CD14-positive monocyte (primary cell): ENCODE data around the gene SETD1A. TPM values are rescaled to one million over a fixed set of nuclear protein-coding genes. Genes with fewer than 3 reads are reported as not detected.

Experiments
- DNase-seq, 3 donors: peaks; one replicate each; pipeline ENCODE4 v3.0.0-alpha.2; 2011 to 2022
- H2AFZ ChIP-seq: 2 replicates; pipeline ENCODE4 v1.6.0; 2012; ENCODE audit warnings: mild to moderate bottlenecking, low read depth, low read length, inconsistent platforms; ENCODE audit not compliant: insufficient read depth, poor library complexity, severe bottlenecking
- H3K27ac ChIP-seq, 2 donors: 1 replicate in 1 of 2; 2 replicates in 1 of 2; pipeline ENCODE4 v1.5.1; 2012 to 2013; ENCODE audit warnings: low read length in 2 of 2, control low read depth in 1 of 2, inconsistent platforms in 1 of 2, low read depth in 1 of 2, mild to moderate bottlenecking in 1 of 2
- H3K27me3 ChIP-seq, 2 donors: one replicate each; pipeline versions ENCODE4 v1.6.0 to v1.6.1; 2011 to 2013; ENCODE audit warnings: low read length in 2 of 2; ENCODE audit not compliant: control insufficient read depth in 2 of 2, insufficient read depth in 2 of 2
- H3K36me3 ChIP-seq, 2 donors: replicated peaks in 1 of 2; 1 replicate in 1 of 2; 2 replicates in 1 of 2; pipeline versions ENCODE4 v1.5.1 to v1.6.1; 2012 to 2013; ENCODE audit warnings: low read length in 2 of 2, control low read depth in 1 of 2, inconsistent platforms in 1 of 2, mild to moderate bottlenecking in 1 of 2; ENCODE audit not compliant: insufficient read depth in 2 of 2, control insufficient read depth in 1 of 2
- H3K4me1 ChIP-seq, 2 donors: 1 replicate in 1 of 2; 2 replicates in 1 of 2; pipeline versions ENCODE4 v1.5.1 to v1.6.1; 2012 to 2013; ENCODE audit warnings: low read length in 2 of 2, control low read depth in 1 of 2, inconsistent platforms in 1 of 2, mild to moderate bottlenecking in 1 of 2, moderate library complexity in 1 of 2; ENCODE audit not compliant: insufficient read depth in 2 of 2, control insufficient read depth in 1 of 2
- H3K4me2 ChIP-seq: replicated peaks from 2 replicates; pipeline ENCODE3; 2012; ENCODE audit warnings: low read length, moderate library complexity, mild to moderate bottlenecking; ENCODE audit not compliant: poor library complexity, severe bottlenecking; ENCODE audit errors: extremely low read depth
- H3K4me3 ChIP-seq, 3 experiments: fragments of 200-600 bp in 1 of 3; sonication (generic) in 1 of 3; replicated peaks in 1 of 3; 1 replicate in 2 of 3; 2 replicates in 1 of 3; pipeline ENCODE4 v1.5.1; 2011 to 2013; ENCODE audit warnings: low read length in 3 of 3, mild to moderate bottlenecking in 3 of 3, control low read depth in 2 of 3, low read depth in 2 of 3, inconsistent platforms in 1 of 3, moderate library complexity in 1 of 3
- H3K79me2 ChIP-seq: 2 replicates; pipeline ENCODE4 v1.6.0; 2012; ENCODE audit warnings: mild to moderate bottlenecking, control low read depth, inconsistent platforms, low read length, moderate library complexity; ENCODE audit not compliant: insufficient read depth
- H3K9ac ChIP-seq: 2 replicates; pipeline ENCODE4 v1.6.0; 2017; ENCODE audit warnings: low read length, mild to moderate bottlenecking; ENCODE audit not compliant: insufficient read depth, poor library complexity, severe bottlenecking
- H3K9me3 ChIP-seq, 2 donors: replicated peaks in 1 of 2; 1 replicate in 1 of 2; 2 replicates in 1 of 2; pipeline versions ENCODE4 v1.5.1 to v1.6.1; 2012 to 2013; ENCODE audit warnings: low read length in 2 of 2, control low read depth in 1 of 2; ENCODE audit not compliant: control insufficient read depth in 1 of 2, insufficient read depth in 1 of 2
- H4K20me1 ChIP-seq: 2 replicates; pipeline ENCODE4 v1.6.0; 2012; ENCODE audit warnings: mild to moderate bottlenecking, low read length, control low read depth, moderate library complexity; ENCODE audit not compliant: insufficient read depth
- H3K27ac Mint-ChIP-seq, 7 donors: one replicate each; pipeline ENCODE4 v1.8.0; 2020; ENCODE audit warnings: mild to moderate bottlenecking in 7 of 7, mixed read lengths in 7 of 7, moderate library complexity in 6 of 7, inconsistent platforms in 2 of 7
- H3K27me3 Mint-ChIP-seq, 3 donors: one replicate each; pipeline ENCODE4 v1.8.0; 2021 to 2022; ENCODE audit warnings: low read depth in 3 of 3, mild to moderate bottlenecking in 3 of 3, mixed read lengths in 3 of 3, moderate library complexity in 3 of 3, inconsistent platforms in 1 of 3
- H3K36me3 Mint-ChIP-seq, 2 donors: one replicate each; pipeline ENCODE4 v1.8.0; 2020; ENCODE audit warnings: mixed read lengths in 2 of 2, inconsistent platforms in 1 of 2, mild to moderate bottlenecking in 1 of 2
- H3K4me1 Mint-ChIP-seq: one replicate; pipeline ENCODE4 v1.8.0; 2020; ENCODE audit warnings: mild to moderate bottlenecking, mixed read lengths
- H3K4me3 Mint-ChIP-seq, 2 donors: one replicate each; pipeline ENCODE4 v1.8.0; 2020; ENCODE audit warnings: mild to moderate bottlenecking in 2 of 2, mixed read lengths in 2 of 2, moderate library complexity in 1 of 2
- H3K9me3 Mint-ChIP-seq, 7 donors: one replicate each; pipeline ENCODE4 v1.8.0; 2020 to 2022; ENCODE audit warnings: mixed read lengths in 7 of 7, mild to moderate bottlenecking in 6 of 7, moderate library complexity in 6 of 7, inconsistent platforms in 2 of 7
- CTCF ChIP-seq: fragments of 200-600 bp; IDR thresholded peaks from one replicate; pipeline ENCODE4 v1.8.0; 2022; ENCODE audit warnings: antibody characterized with exemption, mild to moderate bottlenecking
- WGBS: methylation state at CpG from one replicate; pipeline ENCODE4 v1.1.5; 2013; ENCODE audit warnings: missing lambda C conversion rate; ENCODE audit not compliant: insufficient coverage; 5-methylcytosine and 5-hydroxymethylcytosine counted together
- intact Hi-C, 2 donors: fragments of 100-400 bp; cut with micrococcal nuclease; formaldehyde crosslinking; loops; one replicate each; pipeline versions ENCODE4 v1.15.0 to v1.15.1; 2023
- polyA plus RNA-seq, 3 donors: library from polyadenylated mRNA; depleted of rRNA in 1 of 3; unstranded in 2 of 3; stranded (reverse) in 1 of 3; fragments of 300-500 nt in 2 of 3; fragments of >200 nt in 1 of 3; fragmentation: Illumina TruSeq in 2 of 3; gene quantifications; 1 replicate in 2 of 3; 2 replicates in 1 of 3; pipeline ENCODE4 v1.2.3, GENCODE V29; 2012 to 2021

The SETD1A gene
- polyA plus RNA-seq, 3 donors = 0.16 to 6.6 (median 1.3) TPM

GRCh38 chr16:30990105-30990504 is 32.6 kb downstream of the SETD1A start:
- intact Hi-C loops = loop anchor here in 1 of 2 donors (5.0 to 10.0 kb wide), 2 partner anchors 42 to 155 kb away; partner anchors contain the start of gene STX4
- H3K9me3 Mint-ChIP-seq = no peaks in the 10 kb centered on the region
- Histone ChIP-seq H3K9me3 (no peaks in the 10 kb centered on the region), H2AFZ (no peak overlapping the region), H3K4me1 (peaks cover 10 to 22% of the 10 kb centered on the region in 2 donors), H3K9ac (no peak overlapping the region), H3K36me3 (no peaks in the 10 kb centered on the region), H3K27ac (no peak overlapping the region), H3K79me2 (no peaks in the 10 kb centered on the region), H3K27me3 (no peaks in the 10 kb centered on the region), H4K20me1 (no peaks in the 10 kb centered on the region), H3K4me3 (no peak overlapping the region), H3K4me2 (no peak overlapping the region)
- H3K27ac Mint-ChIP-seq = no peak overlapping the region
- no peak for TF ChIP-seq CTCF
- H3K4me3 Mint-ChIP-seq = no peak overlapping the region
- no peak for DNase-seq
- H3K4me1 Mint-ChIP-seq = peaks cover 18% of the 10 kb centered on the region
- WGBS = 87% methylated on average over 6 of the region's 12 CpGs
- H3K27me3 Mint-ChIP-seq = peaks cover 0 to 2% (median 0%) of the 10 kb centered on the region in 3 donors
- H3K36me3 Mint-ChIP-seq = peaks cover 4 to 6% of the 10 kb centered on the region in 2 donors

- intact Hi-C loops = loop anchor here in 1 of 2 donors (5.0 to 10.0 kb wide), 2 partner anchors 41 to 154 kb away; partner anchors contain the start of gene STX4
Measured at GRCh38 chr16:30991052-30991451, 33.5 kb downstream of the SETD1A start.

More at GRCh38 chr16:30991052-30991451, 33.5 kb downstream of the SETD1A start:
- H3K27ac Mint-ChIP-seq = no peak overlapping the region
- no peaks in the 10 kb centered on the region for H3K9me3 Mint-ChIP-seq
- Histone ChIP-seq H4K20me1 (no peaks in the 10 kb centered on the region), H3K27me3 (no peaks in the 10 kb centered on the region), H3K4me1 (peaks cover 6 to 15% of the 10 kb centered on the region in 2 donors), H3K4me3 (no peak overlapping the region), H3K9ac (no peak overlapping the region), H3K4me2 (no peak overlapping the region), H3K79me2 (no peaks in the 10 kb centered on the region), H3K27ac (no peak overlapping the region), H2AFZ (no peak overlapping the region), H3K36me3 (no peaks in the 10 kb centered on the region), H3K9me3 (no peaks in the 10 kb centered on the region)
- WGBS = 83% methylated on average over 7 of the region's 8 CpGs
- no peak for TF ChIP-seq CTCF
- no peak overlapping the region for H3K4me3 Mint-ChIP-seq
- peaks cover 14% of the 10 kb centered on the region for H3K4me1 Mint-ChIP-seq
- H3K36me3 Mint-ChIP-seq = peaks cover 4 to 6% of the 10 kb centered on the region in 2 donors
- DNase-seq = no peak
- peaks cover 0 to 2% (median 1%) of the 10 kb centered on the region in 3 donors for H3K27me3 Mint-ChIP-seq
